ENCODE results near the gene KRT86. TPM values are rescaled to one million over a fixed set of nuclear protein-coding genes. Genes with fewer than 3 reads are reported as not detected.

The KRT86 gene
- total and polyA plus RNA-seq, 2 of the 13 experiments (the other 11 are each of a cell fraction or from before 2014, with no cell fraction given): not detected

- FAIRE-seq (no peak), DNase-seq (ENCODE audit: low spot score) (no peak), ATAC-seq (no peak)
- H3K4me3 ChIP-seq (replicated peaks in 1 of 3; ENCODE audit: insufficient read depth in 1 of 3, low read depth in 2 of 3, low read length in 3 of 3): no peak overlapping the region
- POLR2A ChIA-PET: no interaction called here
- H2AFZ ChIP-seq (ENCODE audit: low read length): no peak overlapping the region
- no peaks in the 10 kb centered on the region for H4K20me1 ChIP-seq (ENCODE audit: insufficient read depth, low read length)
- intact Hi-C loops (cut with micrococcal nuclease; ENCODE audit: unreplicated experiment) (loop anchor here (5.0 kb wide), 1 partner anchor 408 kb away; no protein-coding TSS in a partner anchor), in situ Hi-C loops (cut with HindIII; ENCODE audit: extremely low pct_ligation_motif_present, low pct_unique_long_range_greater_than_20kb) (no loop called here)
- H3K36me3 ChIP-seq (replicated peaks in 1 of 2; ENCODE audit: control insufficient read depth in 1 of 2, insufficient read depth in 2 of 2, low read length in 2 of 2): no peaks in the 10 kb centered on the region
- BruUV-seq (replicated peaks): no TSS peak
- H3K4me2 ChIP-seq (ENCODE audit: low read depth, low read length): no peak overlapping the region
- 56% methylated on average over 5 of the region's 8 CpGs for WGBS (ENCODE audit: low lambda C conversion rate)
- H3K9ac ChIP-seq (ENCODE audit: insufficient read depth, low read depth, low read length): no peak overlapping the region
- H3K79me2 ChIP-seq (ENCODE audit: insufficient read depth, low read length): no peaks in the 10 kb centered on the region
- TF ChIP-seq HMGA1 (CRISPR knock-in tag; conservative IDR thresholded peaks at IDR 0.05) (no peak), ZNF30 (CRISPR knock-in tag; IDR thresholded peaks at IDR 0.05) (no peak), ZNF33B (CRISPR knock-in tag; IDR thresholded peaks at IDR 0.05) (no peak), NFAT5 (CRISPR knock-in tag; IDR thresholded peaks at IDR 0.05) (no peak), ZFP36L1 (CRISPR knock-in tag; IDR thresholded peaks at IDR 0.05) (no peak)
- CTCF ChIA-PET (ENCODE audit: low intra/inter-chr PET ratio, low total read pairs): no interaction called here
- H3K4me1 ChIP-seq (ENCODE audit: insufficient read depth, low read length): peaks cover 10% of the 10 kb centered on the region
- H3K27me3 ChIP-seq (ENCODE audit: control insufficient read depth in 1 of 2, insufficient read depth in 2 of 2, low read length in 2 of 2): peaks cover 0 to 33% of the 10 kb centered on the region in 2 experiments; a peak in 4 of 5 replicates
- H3K27ac ChIP-seq (ENCODE audit: extremely low read length, insufficient read depth, low read length): no peak overlapping the region
- H3K9me3 ChIP-seq (ENCODE audit: low read length): no peaks in the 10 kb centered on the region
Observed at GRCh38 chr12:52350021-52350620, 75.7 kb downstream of the KRT86 start.

Data from HepG2 (cell line).